ENCODE results near the gene NXNL1. TPM values are rescaled to one million over a fixed set of nuclear protein-coding genes. Genes with fewer than 3 reads are reported as not detected.

Gene NXNL1
- total and polyA plus RNA-seq, 11 donors = 0.32 to 1.1 (median 0.60) TPM; not detected in 6

DNA sequence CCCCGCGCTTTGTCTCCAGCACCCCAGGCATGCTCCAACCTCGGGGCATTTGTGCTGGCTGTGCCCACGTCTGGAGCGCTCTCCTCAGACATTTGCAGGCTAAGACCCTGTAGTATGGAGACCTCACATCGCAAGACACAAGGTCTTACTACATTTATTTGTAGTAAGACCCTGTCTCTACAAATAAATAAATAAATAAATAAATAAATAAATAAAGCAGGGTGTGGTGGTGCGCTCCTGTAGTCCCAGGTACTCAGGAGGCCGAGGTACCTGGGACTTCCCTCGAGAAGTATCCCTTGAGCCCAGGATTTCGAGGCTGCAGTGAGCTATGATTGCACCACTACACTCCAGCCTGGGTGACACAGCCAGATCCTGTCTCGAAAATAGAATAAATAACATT, 4.6 kb downstream of the NXNL1 start:
- DNase-seq = no peak
- no peak overlapping the region for H3K4me3 ChIP-seq
- 64 to 76% (median 72%) methylated on average over 9 to 11 of the region's 11 CpGs for WGBS, 4 donors
- intact Hi-C loops (cut with DNase I) = loop anchor here in 6 of 10 donors (10.0 kb wide), 5 partner anchors 119 to 399 kb away; partner anchors contain the start of gene RPL18A (in 1 of the 6)
- no peaks in the 10 kb centered on the region for H3K9me3 ChIP-seq
- no peak overlapping the region for H3K27ac ChIP-seq
- ATAC-seq = no peak
- H3K27me3 ChIP-seq = peaks cover 22 to 76% (median 43%) of the 10 kb centered on the region in 9 donors
- no peak for TF ChIP-seq POLR2A (IDR thresholded peaks at IDR 0.05)
- TF ChIP-seq, protein P1, sequence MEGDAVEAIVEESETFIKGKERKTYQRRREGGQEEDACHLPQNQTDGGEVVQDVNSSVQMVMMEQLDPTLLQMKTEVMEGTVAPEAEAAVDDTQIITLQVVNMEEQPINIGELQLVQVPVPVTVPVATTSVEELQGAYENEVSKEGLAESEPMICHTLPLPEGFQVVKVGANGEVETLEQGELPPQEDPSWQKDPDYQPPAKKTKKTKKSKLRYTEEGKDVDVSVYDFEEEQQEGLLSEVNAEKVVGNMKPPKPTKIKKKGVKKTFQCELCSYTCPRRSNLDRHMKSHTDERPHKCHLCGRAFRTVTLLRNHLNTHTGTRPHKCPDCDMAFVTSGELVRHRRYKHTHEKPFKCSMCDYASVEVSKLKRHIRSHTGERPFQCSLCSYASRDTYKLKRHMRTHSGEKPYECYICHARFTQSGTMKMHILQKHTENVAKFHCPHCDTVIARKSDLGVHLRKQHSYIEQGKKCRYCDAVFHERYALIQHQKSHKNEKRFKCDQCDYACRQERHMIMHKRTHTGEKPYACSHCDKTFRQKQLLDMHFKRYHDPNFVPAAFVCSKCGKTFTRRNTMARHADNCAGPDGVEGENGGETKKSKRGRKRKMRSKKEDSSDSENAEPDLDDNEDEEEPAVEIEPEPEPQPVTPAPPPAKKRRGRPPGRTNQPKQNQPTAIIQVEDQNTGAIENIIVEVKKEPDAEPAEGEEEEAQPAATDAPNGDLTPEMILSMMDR (IDR thresholded peaks at IDR 0.05) = no peak
- H3K36me3 ChIP-seq = no peaks in the 10 kb centered on the region
- H3K4me1 ChIP-seq = peaks cover 0 to 18% (median 0%) of the 10 kb centered on the region in 12 donors

DNA sequence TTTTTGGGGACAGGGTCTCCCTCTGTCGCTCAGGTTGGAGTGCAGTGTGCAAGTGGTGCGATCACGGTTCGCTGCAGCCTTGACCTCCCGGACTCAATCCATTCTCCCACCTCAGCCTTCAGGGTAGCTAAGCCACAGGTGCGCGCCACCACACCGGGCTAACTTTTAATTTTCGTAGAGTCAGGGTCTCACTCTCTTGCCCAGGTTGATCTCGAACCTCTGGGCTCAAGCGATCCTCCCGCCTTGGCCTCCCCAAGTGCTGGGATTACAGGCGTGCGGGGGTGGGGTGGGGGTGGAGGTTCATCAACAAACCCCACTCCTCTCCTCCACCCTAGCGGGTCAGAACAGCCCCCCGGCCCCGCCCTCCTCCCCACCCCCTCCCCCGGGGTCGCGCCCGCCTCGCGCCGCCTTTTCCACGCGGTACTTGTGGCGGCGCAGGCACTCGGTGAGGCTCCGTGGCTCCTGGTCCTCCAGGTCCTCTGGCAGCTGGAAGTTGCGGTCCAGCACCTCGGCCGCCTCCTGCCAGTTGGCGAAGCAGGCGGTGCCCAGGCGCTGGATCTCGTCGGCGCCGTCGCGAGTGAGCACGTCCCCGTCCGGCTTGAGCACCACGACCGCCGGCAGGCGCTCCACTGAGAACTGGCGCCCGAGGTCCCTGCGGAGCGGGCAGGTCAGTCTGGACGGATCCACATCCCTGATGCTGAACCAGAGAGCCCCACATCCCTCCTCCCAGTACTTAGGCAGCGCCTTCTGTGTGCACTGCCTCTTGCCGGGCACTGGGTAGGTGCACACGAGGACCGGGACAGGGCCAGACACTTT, 5.2 kb downstream of the NXNL1 start:
- Histone ChIP-seq H3K4me1 (peaks cover 0 to 18% (median 0%) of the 10 kb centered on the region in 12 donors), H3K27me3 (peaks cover 22 to 72% (median 39%) of the 10 kb centered on the region in 9 donors), H3K27ac (no peak overlapping the region), H3K9me3 (no peaks in the 10 kb centered on the region), H3K4me3 (no peak overlapping the region), H3K36me3 (no peaks in the 10 kb centered on the region)
- ATAC-seq = no peak
- TF ChIP-seq, protein P1 (IDR thresholded peaks at IDR 0.05) = no peak
- TF ChIP-seq POLR2A (IDR thresholded peaks at IDR 0.05) = no peak
- DNase-seq = peak in 1 of 5 donors; percentile 54
- WGBS, 4 donors = 7 to 15% (median 12%) methylated on average over 35 to 58 of the region's 58 CpGs
- intact Hi-C loops (cut with DNase I) = loop anchor here in 6 of 10 donors (10.0 kb wide), 5 partner anchors 119 to 399 kb away; partner anchors contain the start of gene RPL18A (in 1 of the 6)

DNA sequence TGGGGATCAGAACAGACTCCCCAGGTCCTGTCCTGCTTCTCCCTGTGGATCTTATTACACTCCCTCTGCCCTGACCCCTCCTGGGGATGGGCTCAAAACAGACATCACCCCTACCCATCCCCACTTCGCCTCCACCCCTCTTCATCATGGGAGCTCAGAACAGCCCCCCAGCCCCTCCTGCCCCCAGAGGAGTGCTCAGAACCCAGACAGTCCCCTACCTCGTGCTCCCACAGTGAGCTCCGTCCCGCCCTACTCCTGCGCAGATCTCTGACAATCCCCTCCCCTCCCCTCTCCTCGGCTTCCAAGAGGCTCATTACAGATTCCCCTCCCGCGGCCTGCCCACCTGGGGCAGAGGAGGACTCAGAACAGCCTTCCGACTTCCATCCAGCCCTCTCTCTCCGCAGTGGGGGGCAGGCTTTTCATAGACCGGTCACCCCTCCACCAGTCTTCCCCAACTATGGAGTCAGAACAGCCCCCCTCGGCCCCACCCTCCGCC, 6.1 kb downstream of the NXNL1 start:
- H3K9me3 ChIP-seq = no peaks in the 10 kb centered on the region
- ATAC-seq (no peak), DNase-seq (peak in 1 of 5 donors; percentile 35)
- WGBS, 4 donors = 5 to 13% (median 7%) methylated on average over 11 to 13 of the region's 13 CpGs
- TF ChIP-seq, protein P1 (IDR thresholded peaks at IDR 0.05) = no peak
- TF ChIP-seq POLR2A (IDR thresholded peaks at IDR 0.05) = no peak
- peaks cover 22 to 63% (median 35%) of the 10 kb centered on the region in 9 donors for H3K27me3 ChIP-seq
- intact Hi-C loops (cut with DNase I) = loop anchor here in 7 of 10 donors (5.0 to 10.0 kb wide), 8 partner anchors 118 to 403 kb away; partner anchors contain the start of gene RPL18A (in 2 of the 7)
- no peak overlapping the region for H3K4me3 ChIP-seq
- no peak overlapping the region for H3K27ac ChIP-seq
- H3K36me3 ChIP-seq = no peaks in the 10 kb centered on the region
- H3K4me1 ChIP-seq = peaks cover 0 to 18% (median 0%) of the 10 kb centered on the region in 12 donors

DNA sequence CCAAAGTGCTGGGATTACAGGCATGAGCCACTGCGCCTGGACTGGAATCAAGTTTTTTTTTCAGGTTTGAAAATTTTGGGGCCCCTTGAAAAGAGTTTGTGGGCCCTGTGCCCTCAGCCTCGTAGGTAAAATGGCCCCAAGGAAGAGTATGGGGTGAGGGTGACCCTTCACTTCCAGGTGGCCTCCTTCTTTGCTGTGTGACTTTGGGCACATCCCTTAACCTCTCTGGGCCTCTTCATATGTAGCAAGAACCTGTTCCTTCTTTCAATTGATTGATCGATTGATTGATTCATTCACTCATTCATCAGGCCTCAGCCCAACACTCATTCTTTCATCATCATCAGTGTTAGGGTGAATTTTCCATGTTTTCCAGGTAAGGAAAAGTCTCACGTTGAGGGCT, 8.9 kb downstream of the NXNL1 start:
- no peak for DNase-seq
- intact Hi-C loops (cut with DNase I) = loop anchor here in 7 of 10 donors (2.0 to 10.0 kb wide), 9 partner anchors 15 to 405 kb away; partner anchors contain the start of gene RPL18A (in 2 of the 7)
- Histone ChIP-seq H3K27ac (no peak overlapping the region), H3K4me1 (peaks cover 0 to 30% (median 7%) of the 10 kb centered on the region in 12 donors), H3K4me3 (no peak overlapping the region), H3K9me3 (no peaks in the 10 kb centered on the region), H3K27me3 (peaks cover 17 to 46% (median 30%) of the 10 kb centered on the region in 9 donors), H3K36me3 (no peaks in the 10 kb centered on the region)
- TF ChIP-seq, protein P1 (IDR thresholded peaks at IDR 0.05) = no peak
- TF ChIP-seq POLR2A (IDR thresholded peaks at IDR 0.05) = no peak
- no peak for ATAC-seq
- WGBS, 4 donors = 85 to 90% (median 89%) methylated on average over 4 of the region's 4 CpGs

Measured in heart left ventricle (tissue), 16 donors.